ENCODE measurements around the gene PANK4.

- no peak for TF ChIP-seq MAFK (IDR thresholded peaks at IDR 0.05; ENCODE audit: low read depth, low read length)
- TF ChIP-seq POLR2AphosphoS5 (IDR thresholded peaks at IDR 0.05; ENCODE audit: low read depth, low read length), result no peak
- no peak for TF ChIP-seq MAX (IDR thresholded peaks at IDR 0.05)
- TF ChIP-seq TAF1 (IDR thresholded peaks at IDR 0.05; ENCODE audit: low read depth, low read length), result no peak
- TF ChIP-seq POLR2A (IDR thresholded peaks at IDR 0.05; ENCODE audit: control extremely low read depth in 1 of 2, low read depth in 2 of 2, low read length in 2 of 2), result no peak
- no peak for TF ChIP-seq CTCF (IDR thresholded peaks at IDR 0.05; ENCODE audit: control extremely low read depth in 1 of 3, insufficient read depth in 1 of 3, low read depth in 1 of 3, low read length in 3 of 3)
- no peak for TF ChIP-seq KDM5A (IDR thresholded peaks at IDR 0.05; ENCODE audit: low read length)
- no peak for TF ChIP-seq EZH2 (IDR thresholded peaks at IDR 0.05; ENCODE audit: low read depth, low read length, severe bottlenecking)
Measured at GRCh38 chr1:2466270-2466665, 60.1 kb downstream of the PANK4 start.

Data from H1 (cell line).